ENCODE data around the gene PTGER1. TPM values are rescaled to one million over a fixed set of nuclear protein-coding genes. Genes with fewer than 3 reads are reported as not detected.
A peak's percentile ranks its signal among the peaks of the same experiment; 100 is the strongest.

The PTGER1 gene
- total RNA-seq, 4 donors from 2014 or later: 0.31 to 1.3 (median 0.38) TPM; not detected in 1

DNA sequence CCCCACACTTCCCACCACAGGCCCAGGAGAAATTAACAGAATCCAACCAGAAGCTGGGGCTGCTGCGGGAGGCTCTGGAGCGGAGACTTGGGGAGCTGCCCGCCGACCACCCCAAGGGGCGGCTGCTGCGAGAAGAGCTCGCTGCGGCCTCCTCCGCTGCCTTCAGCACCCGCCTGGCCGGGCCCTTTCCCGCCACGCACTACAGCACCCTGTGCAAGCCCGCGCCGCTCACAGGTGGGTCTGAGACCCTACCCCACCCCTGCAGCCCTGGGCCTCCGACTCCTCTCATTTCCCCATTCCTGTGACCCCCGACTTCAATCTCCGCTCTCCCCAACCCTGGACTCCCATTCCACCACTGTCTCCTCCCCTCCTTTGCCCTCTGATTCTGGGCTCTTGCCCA is 24.3 kb downstream of the PTGER1 start:
- Histone ChIP-seq H3K36me3 (peaks cover 26 to 97% (median 42%) of the 10 kb centered on the region in 3 donors), H3K9me3 (no peaks in the 10 kb centered on the region), H3K4me1 (peaks cover 0 to 14% (median 0%) of the 10 kb centered on the region in 3 donors), H3K27ac (no peak overlapping the region), H3K4me3 (no peak overlapping the region), H3K27me3 (no peaks in the 10 kb centered on the region)
- no peak for DNase-seq
- 95 to 99% methylated on average over 18 to 19 of the region's 19 CpGs for WGBS, 2 donors
- TF ChIP-seq, protein P1, sequence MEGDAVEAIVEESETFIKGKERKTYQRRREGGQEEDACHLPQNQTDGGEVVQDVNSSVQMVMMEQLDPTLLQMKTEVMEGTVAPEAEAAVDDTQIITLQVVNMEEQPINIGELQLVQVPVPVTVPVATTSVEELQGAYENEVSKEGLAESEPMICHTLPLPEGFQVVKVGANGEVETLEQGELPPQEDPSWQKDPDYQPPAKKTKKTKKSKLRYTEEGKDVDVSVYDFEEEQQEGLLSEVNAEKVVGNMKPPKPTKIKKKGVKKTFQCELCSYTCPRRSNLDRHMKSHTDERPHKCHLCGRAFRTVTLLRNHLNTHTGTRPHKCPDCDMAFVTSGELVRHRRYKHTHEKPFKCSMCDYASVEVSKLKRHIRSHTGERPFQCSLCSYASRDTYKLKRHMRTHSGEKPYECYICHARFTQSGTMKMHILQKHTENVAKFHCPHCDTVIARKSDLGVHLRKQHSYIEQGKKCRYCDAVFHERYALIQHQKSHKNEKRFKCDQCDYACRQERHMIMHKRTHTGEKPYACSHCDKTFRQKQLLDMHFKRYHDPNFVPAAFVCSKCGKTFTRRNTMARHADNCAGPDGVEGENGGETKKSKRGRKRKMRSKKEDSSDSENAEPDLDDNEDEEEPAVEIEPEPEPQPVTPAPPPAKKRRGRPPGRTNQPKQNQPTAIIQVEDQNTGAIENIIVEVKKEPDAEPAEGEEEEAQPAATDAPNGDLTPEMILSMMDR (IDR thresholded peaks at IDR 0.05): no peak
- no peak for TF ChIP-seq POLR2A (IDR thresholded peaks at IDR 0.05)
- intact Hi-C loops (cut with DNase I): no loop called here

DNA sequence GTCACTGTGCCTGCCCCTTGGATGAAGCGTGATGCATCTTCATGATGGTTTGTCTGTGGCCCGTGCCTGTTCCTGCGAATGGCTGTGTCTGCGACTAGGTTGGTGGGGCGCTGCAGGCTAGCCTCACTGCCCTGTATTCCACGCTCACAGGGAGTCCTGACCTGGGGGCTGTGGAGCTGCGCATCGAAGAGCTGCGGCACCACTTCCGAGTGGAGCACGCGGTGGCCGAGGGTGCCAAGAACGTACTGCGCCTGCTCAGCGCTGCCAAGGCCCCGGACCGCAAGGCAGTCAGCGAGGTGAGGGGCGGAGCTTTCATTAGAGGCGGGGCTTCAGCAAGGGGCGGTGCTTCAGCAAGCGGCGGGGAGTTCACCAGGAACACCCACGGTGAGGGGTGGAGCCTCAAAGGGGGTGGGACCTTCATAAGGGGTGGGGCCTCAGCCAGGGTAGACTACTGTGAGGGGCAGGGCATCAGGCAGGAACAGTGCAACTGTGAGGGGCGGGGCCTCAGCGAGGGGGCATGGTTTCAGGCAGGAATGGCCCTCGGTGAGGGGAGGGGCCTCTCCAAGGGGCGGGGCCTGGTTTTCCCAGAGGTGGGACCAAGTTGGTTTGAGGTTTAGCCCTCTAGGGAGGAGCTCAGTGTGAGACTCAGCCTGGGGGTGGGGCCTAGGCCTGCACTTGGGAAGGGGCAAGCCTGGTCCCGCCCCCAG is 24.8 kb downstream of the PTGER1 start:
- Histone ChIP-seq H3K9me3 (no peaks in the 10 kb centered on the region), H3K4me1 (peaks cover 0 to 14% (median 0%) of the 10 kb centered on the region in 3 donors), H3K4me3 (no peak overlapping the region), H3K36me3 (peaks cover 26 to 97% (median 42%) of the 10 kb centered on the region in 3 donors), H3K27ac (no peak overlapping the region), H3K27me3 (no peaks in the 10 kb centered on the region)
- DNase-seq: no peak
- intact Hi-C loops (cut with DNase I): no loop called here
- WGBS, 2 donors: 18 to 97% methylated on average over 4 of the region's 30 CpGs
- TF ChIP-seq, protein P1 (IDR thresholded peaks at IDR 0.05): no peak
- no peak for TF ChIP-seq POLR2A (IDR thresholded peaks at IDR 0.05)

DNA sequence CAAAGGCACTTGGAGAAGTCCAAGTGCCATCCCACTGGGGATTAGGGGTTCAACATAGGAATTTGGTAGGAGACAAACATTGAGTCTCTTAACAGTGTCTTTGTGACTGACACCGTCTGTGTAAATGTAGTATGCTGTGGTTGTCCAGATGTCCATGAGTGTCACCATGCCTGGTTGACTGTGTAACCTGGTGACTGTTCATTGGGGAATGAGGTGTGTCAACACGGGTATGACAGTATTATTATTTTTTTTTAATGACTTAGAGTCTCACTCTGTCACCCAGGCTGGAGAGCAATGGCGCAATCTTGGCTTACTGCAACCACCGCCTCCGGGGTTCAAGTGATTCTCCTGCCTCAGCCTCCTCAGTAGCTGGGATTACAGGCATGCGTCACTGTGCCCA is 25.8 kb downstream of the PTGER1 start:
- intact Hi-C loops (cut with DNase I): no loop called here
- no peak for DNase-seq
- H3K4me1 ChIP-seq: peaks cover 0 to 14% (median 0%) of the 10 kb centered on the region in 3 donors
- peaks cover 27 to 97% (median 49%) of the 10 kb centered on the region in 3 donors for H3K36me3 ChIP-seq
- H3K27me3 ChIP-seq: no peaks in the 10 kb centered on the region
- TF ChIP-seq POLR2A (IDR thresholded peaks at IDR 0.05): no peak
- TF ChIP-seq, protein P1 (IDR thresholded peaks at IDR 0.05): no peak
- peak overlapping the region in 2 of 4 donors; percentile 41 to 58 for H3K27ac ChIP-seq
- no peak overlapping the region for H3K4me3 ChIP-seq
- WGBS, 2 donors: 72 to 74% methylated on average over 6 of the region's 6 CpGs
- no peaks in the 10 kb centered on the region for H3K9me3 ChIP-seq

DNA sequence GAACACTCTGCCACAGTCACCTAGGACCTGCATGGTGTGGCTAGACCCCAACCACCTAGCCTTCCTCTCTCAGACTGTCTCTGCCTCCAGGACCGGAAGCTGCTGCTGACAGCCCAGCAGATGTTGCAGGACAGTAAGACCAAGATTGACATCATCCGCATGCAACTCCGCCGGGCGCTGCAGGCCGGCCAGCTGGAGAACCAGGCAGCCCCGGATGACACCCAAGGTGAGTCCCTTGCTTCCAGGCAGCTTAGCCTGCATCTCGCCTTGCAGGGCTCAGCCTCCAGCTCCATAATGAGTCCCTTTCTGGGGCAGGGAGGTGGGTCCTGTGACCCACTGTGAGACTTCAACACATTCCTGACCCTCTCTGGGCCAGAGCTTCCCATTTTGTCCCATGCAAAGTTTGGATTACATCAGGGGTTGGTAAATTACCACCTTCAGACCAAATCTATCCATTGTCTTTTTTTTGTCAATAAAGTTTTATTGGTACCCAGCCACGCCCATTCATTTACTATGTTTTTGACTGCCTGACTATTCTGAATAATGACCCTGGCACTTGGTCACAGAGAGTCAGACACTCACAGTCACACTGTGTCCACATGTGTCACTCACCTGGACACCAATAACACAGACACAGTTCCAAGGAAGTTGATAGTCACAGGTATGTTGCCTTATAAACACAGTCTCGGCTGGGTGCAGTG is 28.7 kb downstream of the PTGER1 start:
- no peak overlapping the region for H3K4me3 ChIP-seq
- 95 to 99% methylated on average over 7 to 9 of the region's 10 CpGs for WGBS, 2 donors
- DNase-seq: no peak
- H3K9me3 ChIP-seq: no peaks in the 10 kb centered on the region
- H3K27me3 ChIP-seq: no peaks in the 10 kb centered on the region
- intact Hi-C loops (cut with DNase I): no loop called here
- H3K36me3 ChIP-seq: peaks cover 37 to 100% (median 67%) of the 10 kb centered on the region in 3 donors
- H3K27ac ChIP-seq: no peak overlapping the region
- H3K4me1 ChIP-seq: peaks cover 0 to 16% (median 0%) of the 10 kb centered on the region in 3 donors
- TF ChIP-seq POLR2A (IDR thresholded peaks at IDR 0.05): no peak
- TF ChIP-seq, protein P1 (IDR thresholded peaks at IDR 0.05): no peak

DNA sequence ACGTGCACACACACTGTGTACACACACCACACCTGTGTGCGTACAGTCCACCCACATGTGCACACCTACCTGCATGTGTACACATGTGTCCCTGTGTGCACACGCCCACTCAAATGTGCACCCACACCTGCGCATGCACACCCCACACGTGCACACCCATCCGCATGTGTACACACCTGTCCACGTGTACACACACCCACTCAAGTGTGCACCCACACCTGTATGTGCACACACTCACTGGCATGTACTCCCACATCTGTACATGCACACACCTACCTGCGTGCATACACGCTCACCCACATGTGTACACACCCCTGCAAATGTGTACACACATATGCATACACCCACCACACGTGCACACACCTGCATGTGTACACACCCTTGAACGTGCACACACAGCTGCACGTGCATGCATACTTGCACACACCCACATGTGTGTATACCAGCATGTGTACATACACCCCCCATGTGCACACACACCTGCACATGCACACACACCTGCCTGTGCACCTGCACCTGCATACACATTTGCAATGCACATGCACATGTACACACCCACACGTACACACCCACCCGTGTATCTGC is 31.4 kb downstream of the PTGER1 start:
- Histone ChIP-seq H3K36me3 (peaks cover 22 to 79% (median 51%) of the 10 kb centered on the region in 3 donors), H3K27me3 (no peaks in the 10 kb centered on the region), H3K27ac (no peak overlapping the region), H3K4me3 (no peak overlapping the region), H3K9me3 (no peaks in the 10 kb centered on the region), H3K4me1 (peaks cover 6 to 39% (median 13%) of the 10 kb centered on the region in 3 donors)
- WGBS, 2 donors: 92 to 95% methylated on average over 14 of the region's 14 CpGs
- no peak for DNase-seq
- intact Hi-C loops (cut with DNase I): no loop called here
- TF ChIP-seq, protein P1 (IDR thresholded peaks at IDR 0.05): no peak
- no peak for TF ChIP-seq POLR2A (IDR thresholded peaks at IDR 0.05)
